COLO668 (cell line): Measurements from ENCODE around the gene SPACA5B.
"Not testable (repeated sequence)": the region's sequence is repeated elsewhere in the genome, so short reads cannot be mapped to it uniquely, and the experiment has no call there.

Experiments
- DNase-seq: peaks from one replicate; lab custom pipeline; 2025; ENCODE audit not compliant: unreplicated experiment; lab: John Stamatoyannopoulos, UW

SPACA5B gene

DNA sequence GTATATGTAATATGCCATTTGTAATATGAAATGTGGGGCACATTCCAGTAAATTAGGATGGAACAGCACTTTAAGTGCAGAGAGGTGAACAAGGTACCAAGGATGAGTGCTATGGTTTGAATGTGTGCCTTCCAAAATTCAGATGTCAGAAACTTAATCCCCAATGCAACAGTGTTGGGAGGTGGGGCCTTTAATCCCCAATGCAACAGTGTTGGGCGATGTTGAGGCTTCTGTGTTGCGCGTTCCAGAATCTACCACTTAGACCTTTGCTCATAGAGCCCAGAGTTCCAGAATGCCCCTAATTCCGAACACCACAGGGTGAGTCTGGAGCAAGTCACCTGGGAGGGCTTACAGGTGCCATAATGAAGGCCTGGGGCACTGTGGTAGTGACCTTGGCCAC, at the start of gene SPACA5B:
TSS of gene SPACA5B (plus strand) at position 301 of the 400 bp plus-strand sequence. CDS start at position 363, 62 bp downstream.
- not testable (repeated sequence) for DNase-seq

DNA sequence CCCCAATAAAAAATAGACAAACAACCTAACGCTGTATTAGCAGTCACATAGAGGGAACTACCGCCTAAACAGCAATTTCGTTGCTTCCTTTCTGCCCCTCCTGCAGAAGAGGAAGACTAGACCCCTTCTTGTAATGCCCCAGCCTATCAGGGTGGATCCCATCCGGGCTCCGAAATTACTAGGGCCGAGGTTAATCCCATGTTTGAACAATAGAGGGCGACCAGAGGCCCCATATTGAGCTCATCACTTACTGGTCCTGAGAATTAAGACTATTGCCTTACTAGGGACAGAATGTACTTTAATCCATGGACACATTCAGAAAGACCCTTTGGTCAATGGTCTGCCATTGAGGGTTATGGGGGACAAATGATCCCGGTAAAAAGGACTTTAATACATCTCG, 47.2 kb upstream of the SPACA5B start:
- peak; percentile 9 for DNase-seq

DNA sequence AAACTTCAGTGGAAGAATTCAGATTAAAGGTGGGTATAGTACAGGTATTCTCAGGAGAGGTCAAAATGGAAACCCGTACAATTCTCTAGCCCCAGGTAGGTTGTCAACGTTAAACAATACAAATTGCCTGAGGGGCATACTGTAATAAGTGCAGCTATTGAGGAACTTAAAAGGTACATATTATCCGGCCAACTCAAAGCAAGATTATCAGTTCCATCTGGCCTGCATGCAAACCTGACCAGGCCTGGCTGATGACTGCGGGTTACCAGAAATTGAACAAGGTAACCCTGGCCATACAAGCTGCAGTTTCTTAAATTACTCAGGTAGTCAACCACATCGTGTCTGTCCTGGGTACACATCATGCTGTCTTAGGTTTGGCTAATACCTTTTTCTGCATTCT, 46.7 kb upstream of the SPACA5B start:
- DNase-seq: no peak

DNA sequence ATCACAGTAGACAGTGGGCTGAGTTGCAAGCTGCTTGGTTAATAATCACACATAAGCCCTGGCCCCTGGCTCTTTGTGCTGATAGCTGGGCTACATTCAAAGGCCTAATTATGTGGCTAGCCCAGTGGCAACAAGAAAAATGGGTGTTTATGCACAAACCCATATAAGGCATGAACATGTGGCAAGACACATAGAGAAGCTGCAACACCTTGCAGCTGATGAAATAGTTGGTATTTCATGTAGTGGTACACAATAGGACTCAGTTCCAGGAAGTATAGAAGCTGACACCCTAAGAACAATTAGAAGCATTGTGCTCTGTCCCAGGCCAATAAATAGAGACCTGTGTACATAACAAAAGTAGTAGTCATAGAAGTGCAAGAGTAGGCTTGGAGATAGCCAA, 44.3 kb upstream of the SPACA5B start:
- no peak for DNase-seq

DNA sequence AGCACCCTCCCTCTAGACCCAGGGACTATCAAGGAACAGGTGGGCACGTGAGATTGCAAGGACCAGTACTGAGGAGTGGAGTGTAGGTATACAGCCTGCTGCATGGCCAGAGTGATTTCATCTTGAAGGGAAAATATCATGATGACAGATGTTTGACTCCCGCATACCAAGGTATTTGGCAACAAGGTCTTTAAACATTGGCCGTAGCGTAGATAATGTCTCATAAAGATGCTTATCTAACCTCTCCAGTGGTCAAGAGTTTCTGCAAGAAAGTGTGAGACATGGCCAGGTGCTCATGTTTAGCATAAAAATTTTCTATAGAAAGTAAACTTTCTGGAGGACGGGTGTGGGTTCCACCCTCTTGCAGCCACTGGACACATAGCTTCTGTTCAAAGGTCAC, 40.3 kb upstream of the SPACA5B start:
- no peak for DNase-seq

DNA sequence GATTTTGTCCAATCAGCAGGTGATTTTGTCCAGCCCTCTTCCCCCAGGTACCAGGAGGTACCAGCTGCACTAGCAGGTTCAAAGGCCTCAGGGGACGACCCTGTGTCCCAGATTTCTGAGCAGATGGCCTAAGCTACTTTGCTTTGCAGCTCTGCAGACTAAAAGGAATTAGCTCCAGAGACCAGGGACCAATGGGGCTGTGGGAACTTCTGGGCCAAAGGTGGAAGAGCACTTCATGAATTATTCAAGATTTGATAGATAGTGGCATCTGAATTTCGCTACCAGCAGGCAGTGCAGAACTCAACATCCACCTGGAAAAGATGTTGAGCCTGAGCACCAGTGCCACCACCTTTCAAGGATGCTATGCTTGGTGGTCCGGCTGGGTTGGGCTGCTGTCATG, 37.9 kb upstream of the SPACA5B start:
- not testable (repeated sequence) for DNase-seq

DNA sequence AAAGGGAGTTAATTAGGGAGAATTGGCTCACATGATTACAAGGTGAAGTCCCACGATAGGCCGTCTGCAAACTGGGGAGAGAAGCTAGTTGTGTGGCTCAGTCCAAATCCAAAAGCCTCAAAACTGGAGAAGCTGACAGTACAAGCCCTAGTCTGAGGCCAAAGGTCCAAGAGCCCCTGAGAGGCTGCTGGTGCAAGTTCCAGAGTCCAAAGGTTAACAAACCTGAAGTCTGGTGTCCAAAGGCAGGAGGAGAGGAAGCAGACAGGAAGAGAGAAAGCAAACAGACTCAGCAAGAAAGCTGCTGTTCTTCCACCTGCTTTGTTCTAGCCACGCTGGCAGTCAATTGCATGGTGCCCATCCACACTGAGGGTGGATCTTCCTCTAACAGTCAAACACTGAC, 29.0 kb upstream of the SPACA5B start:
- no peak for DNase-seq

DNA sequence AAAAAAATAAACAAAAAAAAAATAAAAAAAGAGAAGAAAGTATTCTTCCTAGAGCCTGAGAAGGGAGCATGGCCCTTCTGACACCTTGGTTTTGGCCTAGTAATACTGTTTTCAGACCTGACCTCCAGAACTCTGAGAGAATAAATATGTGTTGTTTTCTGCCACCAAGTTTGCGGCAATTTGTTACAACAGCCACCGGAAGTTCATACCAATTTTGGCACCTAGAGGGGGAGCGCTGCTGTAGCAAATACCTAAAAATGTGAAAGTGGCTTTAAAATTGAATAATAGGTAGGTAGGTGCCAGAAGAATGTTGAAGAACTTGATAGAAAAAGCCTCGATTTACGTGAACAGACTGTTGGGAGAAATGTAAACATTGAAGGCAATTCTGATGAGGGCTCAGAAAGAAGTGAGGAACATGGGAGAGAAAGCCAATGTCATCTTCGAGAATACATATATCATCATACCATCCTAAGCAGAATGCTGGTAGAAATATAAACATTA, 27.5 kb upstream of the SPACA5B start:
- DNase-seq: no peak

DNA sequence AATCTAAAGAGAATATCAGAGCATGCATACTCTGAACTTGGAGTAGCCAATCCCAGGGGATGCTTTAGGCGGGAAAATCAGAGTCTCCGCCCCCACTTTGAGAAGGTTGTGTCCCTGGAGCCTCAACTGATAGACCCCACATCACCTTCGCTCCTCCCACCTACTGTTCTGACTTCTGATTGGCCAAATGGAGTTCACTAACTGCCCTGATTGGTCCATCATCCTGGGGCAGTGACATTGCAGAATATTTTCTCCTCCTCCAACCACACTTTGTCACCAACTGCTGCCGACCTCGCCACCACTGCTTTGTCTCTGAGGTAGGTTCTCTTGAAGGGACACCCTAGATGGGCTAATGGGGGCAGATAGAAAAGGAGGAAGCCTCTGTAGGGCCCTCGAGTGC, 22.7 kb upstream of the SPACA5B start:
- DNase-seq: no peak

DNA sequence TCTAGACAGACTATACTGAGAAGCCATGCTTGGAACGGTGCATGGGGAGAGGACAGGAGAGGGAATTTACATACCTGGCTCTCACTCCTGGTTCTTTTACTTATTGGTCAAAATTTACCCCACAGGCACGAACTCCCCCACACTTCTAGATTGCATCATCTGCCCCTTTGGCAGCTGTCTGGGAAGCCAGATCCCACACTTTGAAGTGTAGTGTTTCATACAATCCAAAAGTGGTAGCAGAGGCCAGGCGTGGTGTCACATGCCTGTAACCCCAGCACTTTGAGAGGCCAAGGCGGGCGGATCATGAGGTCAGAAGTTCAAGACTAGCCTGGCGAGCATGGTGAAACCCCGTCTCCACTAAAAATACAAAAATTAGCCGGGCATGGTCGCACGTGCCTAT, 5.1 kb upstream of the SPACA5B start:
- DNase-seq: not testable (repeated sequence)

DNA sequence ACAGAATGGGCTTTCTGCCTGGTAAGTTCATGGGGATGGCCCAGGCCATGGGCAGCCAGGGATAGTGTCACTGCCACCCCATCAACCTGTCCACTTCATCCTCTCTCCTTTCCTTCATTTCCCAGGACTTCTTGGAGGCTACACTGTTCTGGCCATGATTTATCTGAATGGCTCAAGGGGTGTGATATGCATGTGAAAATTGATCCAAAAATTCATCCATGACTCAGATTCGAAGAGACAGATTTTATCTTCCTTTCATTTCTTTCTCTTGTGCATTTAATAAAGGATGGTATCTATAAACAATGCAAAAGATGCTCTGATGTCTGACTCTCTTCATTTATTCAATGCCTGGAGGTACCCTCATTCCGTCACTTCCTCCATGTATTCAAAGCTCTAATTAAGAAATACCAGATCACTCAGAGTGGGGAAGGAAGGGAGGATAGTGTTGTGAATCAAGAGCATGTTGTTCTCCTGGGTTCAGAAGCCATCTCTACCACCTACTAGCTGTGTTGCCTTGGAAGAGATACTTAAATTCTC, 1.9 kb downstream of the SPACA5B start:
- DNase-seq: not testable (repeated sequence)

DNA sequence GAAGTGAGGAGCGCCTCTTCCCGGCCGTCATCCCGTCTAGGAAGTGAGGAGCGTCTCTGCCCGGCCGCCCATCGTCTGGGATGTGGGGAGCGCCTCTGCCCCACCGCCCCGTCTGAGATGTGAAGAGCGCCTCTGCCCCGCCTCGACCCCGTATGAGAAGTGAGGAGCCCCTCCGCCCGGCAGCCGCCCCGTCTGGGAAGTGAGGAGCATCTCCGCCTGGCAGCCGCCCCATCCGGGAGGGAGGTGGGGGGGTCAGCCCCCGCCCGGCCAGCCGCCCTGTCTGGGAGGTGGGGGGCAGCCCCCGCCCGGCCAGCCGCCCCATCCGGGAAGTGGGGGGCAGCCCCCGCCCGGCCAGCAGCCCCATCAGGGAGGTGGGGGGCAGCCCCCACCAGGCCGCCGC, 8.7 kb downstream of the SPACA5B start:
- not testable (repeated sequence) for DNase-seq

DNA sequence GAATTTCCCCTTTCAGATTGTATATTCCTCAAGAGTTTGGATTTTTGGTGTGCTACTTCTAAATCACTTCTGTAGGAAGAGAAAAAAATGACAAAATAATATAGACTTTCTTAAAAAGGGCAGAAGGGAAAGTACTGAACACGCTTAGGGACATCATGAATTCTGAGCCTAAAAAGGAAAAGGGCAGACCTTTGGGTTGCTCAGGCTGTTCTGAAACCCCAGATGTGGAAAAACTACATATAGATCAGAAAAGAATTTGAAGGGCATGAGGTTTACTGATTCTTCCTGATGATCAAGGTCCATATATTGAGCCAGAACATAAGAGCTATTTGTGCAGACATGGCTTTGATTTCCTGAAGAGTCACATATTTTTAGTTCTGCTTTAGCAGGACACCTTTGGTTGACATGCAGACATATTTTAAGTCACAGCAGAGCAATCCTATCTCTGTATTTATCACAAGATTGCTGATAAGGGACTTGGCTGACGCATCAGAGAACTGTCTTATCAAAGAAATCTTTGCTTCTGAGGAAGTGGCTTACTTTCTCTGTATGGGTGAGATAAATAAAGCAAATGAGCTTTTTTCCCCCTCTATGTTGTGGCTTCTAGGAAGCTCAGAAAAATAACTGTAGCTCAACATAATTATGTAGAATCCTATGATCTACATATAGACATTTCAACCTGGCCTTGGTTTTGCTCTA, 11.5 kb downstream of the SPACA5B start:
- DNase-seq: not testable (repeated sequence)

DNA sequence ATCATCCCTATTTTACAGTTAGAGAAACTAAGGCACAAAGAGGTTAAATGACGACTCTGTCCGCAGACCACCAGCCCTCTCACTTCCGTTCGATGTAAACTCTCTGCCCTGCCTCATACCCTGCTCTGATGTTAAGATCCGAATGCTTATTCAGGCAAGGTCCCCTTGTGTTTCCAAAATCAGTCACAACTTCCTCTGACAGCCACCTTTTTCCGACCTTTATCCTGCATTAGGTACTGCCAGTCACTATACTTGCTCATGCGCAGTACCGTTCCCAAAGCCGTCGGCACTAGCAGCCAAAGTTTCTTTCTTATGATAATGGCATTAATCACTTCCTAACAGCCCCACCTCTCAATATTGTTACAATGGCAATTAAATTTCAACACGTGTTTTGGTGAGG, 12.3 kb downstream of the SPACA5B start:
- not testable (repeated sequence) for DNase-seq

DNA sequence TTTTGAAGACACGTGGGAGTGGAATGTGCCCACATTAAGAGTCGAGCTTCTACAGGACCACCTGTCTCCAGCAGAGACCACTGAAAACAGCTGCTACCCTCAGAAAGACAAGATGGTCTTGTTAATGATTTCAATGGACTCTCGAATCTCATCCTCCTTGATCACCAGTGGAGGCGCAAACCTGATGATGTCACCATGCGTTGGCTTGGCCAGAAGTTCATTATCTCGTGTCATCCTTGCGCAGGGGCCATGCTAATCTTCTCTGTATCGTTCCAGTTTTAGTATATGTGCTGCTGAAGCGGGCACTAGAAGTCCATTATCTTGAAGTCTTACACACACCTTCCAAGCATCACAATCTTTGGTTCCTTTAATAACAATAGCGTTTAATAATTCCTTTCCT, 23.3 kb downstream of the SPACA5B start:
- DNase-seq: no peak

DNA sequence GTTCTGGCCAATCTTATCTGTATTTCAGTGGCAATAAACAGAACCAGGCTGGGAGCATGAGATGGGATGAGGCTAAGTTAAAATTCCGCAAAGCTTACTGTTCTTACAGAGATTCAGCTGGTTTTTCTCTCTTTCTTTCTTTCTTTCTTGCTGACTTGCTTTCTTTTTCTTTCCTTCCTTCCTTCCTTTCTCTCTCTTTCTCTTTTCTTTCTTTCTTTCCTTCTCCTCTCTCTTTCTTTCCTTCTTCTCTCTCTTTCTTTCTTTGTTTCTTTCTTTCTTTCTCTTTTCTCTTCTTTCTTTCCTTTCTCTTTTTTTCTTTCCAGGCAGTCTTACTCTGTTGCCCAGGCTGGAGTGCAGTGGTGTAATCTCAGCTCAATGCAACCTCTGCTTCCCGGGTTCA, 24.4 kb downstream of the SPACA5B start:
- DNase-seq: no peak

DNA sequence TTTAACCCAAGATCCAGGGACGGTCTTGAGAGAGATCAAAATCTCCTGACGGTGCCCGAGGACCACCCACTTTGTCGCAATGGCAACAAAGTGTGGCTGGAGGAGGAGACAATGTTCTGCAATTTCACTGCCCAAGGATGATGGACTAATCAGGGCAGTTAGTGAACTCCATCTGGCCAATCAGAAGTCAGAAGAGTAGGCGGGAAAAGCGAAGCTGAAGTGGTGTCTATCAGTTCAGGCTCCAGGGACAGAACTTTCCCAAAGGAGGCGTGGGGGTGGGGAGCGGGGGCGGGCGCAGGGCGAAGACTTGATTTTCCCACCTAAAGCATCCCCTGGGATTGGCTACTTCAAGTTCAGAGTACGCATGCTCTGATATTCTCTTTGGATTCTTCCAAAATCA, 25.6 kb downstream of the SPACA5B start:
- DNase-seq: no peak

DNA sequence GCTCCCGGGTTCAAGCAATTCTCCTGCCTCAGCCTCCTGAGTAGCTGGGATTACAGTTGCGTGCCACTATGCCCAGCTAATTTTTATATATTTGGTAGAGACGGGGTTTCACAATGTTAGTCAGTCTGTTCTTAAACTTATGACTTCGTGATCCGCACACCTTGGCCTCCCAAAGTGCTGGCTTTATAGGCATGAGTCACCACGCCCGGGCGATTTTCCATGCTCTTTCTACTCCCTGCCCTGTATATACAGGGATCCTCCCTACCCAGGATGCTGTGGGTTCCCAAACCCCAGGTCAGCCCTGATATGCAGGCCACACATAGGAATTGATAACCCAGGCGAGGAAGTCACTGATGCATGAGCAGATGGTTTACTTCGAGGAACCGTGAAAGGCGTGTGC, 34.8 kb downstream of the SPACA5B start:
- no peak for DNase-seq

DNA sequence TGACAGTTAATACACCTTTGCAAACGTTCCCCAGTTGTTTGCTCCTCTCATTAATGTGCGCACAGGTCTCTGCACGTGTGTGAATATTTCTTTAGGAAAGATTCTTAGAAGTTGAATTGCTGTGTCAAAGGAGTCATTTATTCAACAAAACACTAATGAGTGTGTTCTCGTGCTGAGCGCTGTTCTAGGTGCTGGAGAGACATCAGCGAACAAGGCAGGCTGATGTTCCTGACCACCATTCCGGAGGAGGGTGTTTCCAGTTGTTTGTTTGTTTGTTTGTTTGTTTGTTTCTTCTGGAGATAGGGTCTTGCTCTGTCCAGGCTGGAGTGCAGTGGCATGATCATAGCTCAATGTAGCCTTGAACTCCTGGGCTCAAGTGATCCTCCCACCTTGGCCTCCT, 35.9 kb downstream of the SPACA5B start:
- not testable (repeated sequence) for DNase-seq

DNA sequence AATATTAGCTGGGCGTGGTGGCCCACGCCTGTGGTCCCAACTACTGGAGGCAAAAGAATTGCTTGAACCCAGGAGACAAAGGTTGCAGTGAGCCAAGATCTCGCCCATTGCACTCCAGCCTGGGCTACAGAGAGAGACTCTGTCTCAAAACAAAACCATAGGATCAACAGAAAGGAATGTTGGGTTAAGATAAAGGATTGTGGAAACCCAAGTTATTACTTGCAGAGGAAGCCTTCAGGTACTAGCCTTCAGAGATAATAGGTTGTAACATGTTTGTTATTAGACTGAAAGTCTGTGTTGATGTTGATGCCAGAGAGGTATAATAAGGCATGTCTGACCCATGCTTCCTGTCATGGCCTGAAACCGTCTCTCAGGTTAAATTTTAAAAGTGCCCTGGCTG, 49.3 kb downstream of the SPACA5B start:
- no peak for DNase-seq

DNA sequence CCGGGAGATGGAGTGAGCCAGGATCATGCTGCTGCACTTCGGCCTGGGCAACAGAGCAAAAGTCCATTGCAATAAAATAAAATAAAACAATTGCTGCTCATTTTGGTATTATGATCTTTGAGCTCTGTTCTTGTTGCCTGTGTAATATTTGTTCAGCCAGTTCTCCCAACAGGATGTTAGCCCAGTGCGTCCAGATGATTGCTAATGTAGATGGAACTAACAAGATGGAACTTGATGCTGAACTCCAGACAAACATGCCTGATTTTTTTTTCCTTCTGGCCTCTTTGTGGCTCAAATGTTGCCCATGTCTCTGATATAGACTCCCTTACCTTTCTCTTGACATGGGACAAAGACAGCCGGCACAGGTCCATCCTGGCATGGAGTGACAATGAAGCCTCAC, 50.4 kb downstream of the SPACA5B start:
- no peak for DNase-seq

DNA sequence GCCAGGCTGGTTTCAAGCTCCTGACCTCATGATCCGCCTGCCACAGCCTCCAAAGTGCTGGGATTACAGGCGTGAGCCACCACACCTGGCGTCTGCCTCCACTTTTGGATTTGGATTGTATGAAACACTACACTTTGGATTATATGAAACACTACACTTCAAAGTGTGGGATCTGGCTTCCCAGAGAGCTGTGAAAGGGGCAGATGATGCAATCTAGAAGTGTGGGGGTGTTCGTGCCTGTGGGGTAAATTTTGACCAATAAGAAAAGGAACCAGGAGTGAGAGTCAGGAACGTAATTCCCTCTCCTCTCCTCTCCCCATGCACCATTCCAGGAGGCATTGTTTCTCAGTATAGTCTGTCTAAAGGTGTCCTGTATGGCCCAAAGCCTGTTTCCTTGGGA, 51.5 kb downstream of the SPACA5B start:
- not testable (repeated sequence) for DNase-seq
